ENCODE results near the gene SYNGR1.

The SYNGR1 gene

DNA sequence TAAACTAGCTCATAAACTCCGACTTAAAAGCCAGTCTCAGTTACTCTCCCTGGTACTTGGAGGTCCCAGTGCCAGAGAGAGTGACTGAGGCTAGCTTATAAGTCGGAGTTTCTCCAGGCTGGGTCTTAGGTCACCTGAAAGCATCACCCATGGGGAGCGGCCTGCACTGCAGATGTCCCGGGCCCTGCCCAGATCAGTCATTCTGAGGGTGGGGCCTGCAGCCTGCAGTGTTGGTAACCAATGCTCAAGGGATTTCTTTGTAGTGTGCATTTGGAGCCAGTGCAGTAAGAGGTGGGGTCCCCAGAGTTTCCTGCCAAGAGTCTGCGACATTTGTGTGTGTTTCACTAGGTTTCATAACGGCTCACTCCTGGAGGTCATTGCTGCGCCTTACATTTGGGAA is 64.6 kb downstream of the SYNGR1 start:
- POLR2A ChIA-PET: interaction anchor here (0.6 kb wide), 1 partner anchor 99 kb away, joined by 4 read pairs; no protein-coding TSS in a partner anchor
- CTCF ChIA-PET: interaction anchor here (0.7 to 5.0 kb wide), 3 partner anchors 14 to 100 kb away, joined by 3 to 31 read pairs (median 3); partner anchors contain the start of gene TAB1
- no peak for DNase-seq (ENCODE audit: low read depth, low spot score)
- no peak overlapping the region for H3K4me3 ChIP-seq (ENCODE audit: low read depth, low read length)
- TF ChIP-seq, protein P1, sequence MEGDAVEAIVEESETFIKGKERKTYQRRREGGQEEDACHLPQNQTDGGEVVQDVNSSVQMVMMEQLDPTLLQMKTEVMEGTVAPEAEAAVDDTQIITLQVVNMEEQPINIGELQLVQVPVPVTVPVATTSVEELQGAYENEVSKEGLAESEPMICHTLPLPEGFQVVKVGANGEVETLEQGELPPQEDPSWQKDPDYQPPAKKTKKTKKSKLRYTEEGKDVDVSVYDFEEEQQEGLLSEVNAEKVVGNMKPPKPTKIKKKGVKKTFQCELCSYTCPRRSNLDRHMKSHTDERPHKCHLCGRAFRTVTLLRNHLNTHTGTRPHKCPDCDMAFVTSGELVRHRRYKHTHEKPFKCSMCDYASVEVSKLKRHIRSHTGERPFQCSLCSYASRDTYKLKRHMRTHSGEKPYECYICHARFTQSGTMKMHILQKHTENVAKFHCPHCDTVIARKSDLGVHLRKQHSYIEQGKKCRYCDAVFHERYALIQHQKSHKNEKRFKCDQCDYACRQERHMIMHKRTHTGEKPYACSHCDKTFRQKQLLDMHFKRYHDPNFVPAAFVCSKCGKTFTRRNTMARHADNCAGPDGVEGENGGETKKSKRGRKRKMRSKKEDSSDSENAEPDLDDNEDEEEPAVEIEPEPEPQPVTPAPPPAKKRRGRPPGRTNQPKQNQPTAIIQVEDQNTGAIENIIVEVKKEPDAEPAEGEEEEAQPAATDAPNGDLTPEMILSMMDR (IDR thresholded peaks at IDR 0.05; ENCODE audit: insufficient read depth, low read length, missing control alignments): no peak

DNA sequence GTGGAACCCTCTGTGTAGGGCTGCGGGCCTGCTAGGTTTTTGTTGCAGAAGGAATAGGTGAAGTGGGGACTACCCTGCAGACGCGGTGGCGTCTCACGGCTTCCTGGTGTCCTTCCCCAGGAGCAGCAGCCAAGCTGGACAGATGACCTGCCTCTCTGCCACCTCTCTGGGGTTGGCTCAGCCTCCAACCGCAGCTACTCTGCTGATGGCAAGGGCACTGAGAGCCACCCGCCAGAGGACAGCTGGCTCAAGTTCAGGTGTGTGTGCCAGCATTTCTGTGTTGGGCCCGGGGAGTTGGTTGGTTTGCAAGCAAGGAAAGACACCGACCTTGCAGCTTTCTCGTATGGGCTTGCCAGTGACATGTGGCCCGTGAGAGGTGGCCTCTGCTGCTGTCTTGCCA is 65.1 kb downstream of the SYNGR1 start:
- TF ChIP-seq, protein P1 (IDR thresholded peaks at IDR 0.05; ENCODE audit: insufficient read depth, low read length, missing control alignments): no peak
- POLR2A ChIA-PET: interaction anchor here (0.6 kb wide), 1 partner anchor 99 kb away, joined by 4 read pairs; no protein-coding TSS in a partner anchor
- CTCF ChIA-PET: interaction anchor here (5.0 kb wide), 1 partner anchor 14 kb away, joined by 31 read pairs; the partner anchor contains the start of gene TAB1
- H3K4me3 ChIP-seq (ENCODE audit: low read depth, low read length): no peak overlapping the region
- no peak for DNase-seq (ENCODE audit: low read depth, low spot score)

DNA sequence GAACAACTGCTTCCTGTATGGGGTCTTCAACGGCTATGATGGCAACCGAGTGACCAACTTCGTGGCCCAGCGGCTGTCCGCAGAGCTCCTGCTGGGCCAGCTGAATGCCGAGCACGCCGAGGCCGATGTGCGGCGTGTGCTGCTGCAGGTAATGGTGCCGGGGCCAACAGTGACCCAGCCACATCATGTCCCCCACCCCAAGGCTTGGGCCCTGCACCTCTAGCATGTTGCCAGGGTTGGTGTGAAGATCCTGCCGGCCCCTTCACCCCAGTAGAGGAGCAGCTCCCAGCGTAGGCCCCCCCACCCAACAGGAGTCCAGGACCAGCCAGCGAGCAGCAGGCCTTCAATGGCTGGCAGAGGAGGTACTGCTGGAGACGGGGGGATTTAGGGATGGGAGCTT is 65.7 kb downstream of the SYNGR1 start:
- POLR2A ChIA-PET: no interaction called here

DNA sequence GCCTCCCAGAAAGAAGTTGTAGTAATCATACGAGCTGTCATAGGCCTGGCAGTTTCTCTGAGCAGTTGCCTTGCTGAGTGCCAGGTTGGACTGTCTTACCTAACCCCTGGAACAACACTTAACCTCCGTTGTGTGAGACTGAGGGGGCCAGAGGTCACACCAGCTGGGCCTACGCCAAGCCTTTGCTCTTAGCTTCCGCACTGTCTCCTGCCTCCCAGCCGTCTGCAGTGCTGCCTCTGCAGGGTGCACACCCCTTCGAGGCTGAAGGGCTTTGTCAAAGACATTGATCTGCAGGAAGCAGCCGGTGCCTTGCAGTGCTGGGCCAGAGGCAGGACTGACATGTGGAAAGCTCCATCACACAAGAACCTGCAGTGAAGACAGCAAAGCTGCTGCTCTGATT is 66.5 kb downstream of the SYNGR1 start:
- CTCF ChIA-PET: interaction anchor here (0.7 kb wide), 2 partner anchors 73 to 98 kb away, joined by 3 to 4 read pairs; no protein-coding TSS in a partner anchor
- TF ChIP-seq, protein P1 (IDR thresholded peaks at IDR 0.05; ENCODE audit: insufficient read depth, low read length, missing control alignments): no peak
- no peak overlapping the region for H3K4me3 ChIP-seq (ENCODE audit: low read depth, low read length)
- POLR2A ChIA-PET: interaction anchor here (1.0 kb wide), 1 partner anchor 17 kb away, joined by 3 read pairs; the partner anchor contains the start of gene TAB1
- no peak for DNase-seq (ENCODE audit: low read depth, low spot score)

More for the DNA sequence above, 65.7 kb downstream of the SYNGR1 start:
- TF ChIP-seq, protein P1 (IDR thresholded peaks at IDR 0.05; ENCODE audit: insufficient read depth, low read length, missing control alignments): no peak
- H3K4me3 ChIP-seq (ENCODE audit: low read depth, low read length): no peak overlapping the region
- DNase-seq (ENCODE audit: low read depth, low spot score): no peak
- CTCF ChIA-PET: no interaction called here

DNA sequence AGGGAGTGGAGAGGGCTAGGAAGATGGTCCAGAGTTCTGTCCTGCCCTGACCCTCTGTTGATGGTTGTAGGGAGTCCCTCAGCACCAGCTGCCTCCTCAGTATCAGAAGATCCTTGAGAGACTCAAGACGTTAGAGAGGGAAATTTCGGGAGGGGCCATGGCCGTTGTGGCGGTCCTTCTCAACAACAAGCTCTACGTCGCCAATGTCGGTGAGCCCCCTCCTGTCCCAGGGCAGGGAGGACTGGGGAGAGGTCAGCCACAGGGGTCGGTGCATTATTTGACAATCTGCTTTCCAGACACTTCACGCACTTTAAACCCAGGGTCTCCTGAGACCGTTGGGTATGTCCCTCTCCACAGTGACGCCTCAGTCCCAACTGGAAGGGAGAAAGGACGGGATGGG is 67.8 kb downstream of the SYNGR1 start:
- CTCF ChIA-PET: no interaction called here
- no peak for DNase-seq (ENCODE audit: low read depth, low spot score)
- TF ChIP-seq, protein P1 (IDR thresholded peaks at IDR 0.05; ENCODE audit: insufficient read depth, low read length, missing control alignments): no peak
- POLR2A ChIA-PET: no interaction called here
- H3K4me3 ChIP-seq (ENCODE audit: low read depth, low read length): no peak overlapping the region

DNA sequence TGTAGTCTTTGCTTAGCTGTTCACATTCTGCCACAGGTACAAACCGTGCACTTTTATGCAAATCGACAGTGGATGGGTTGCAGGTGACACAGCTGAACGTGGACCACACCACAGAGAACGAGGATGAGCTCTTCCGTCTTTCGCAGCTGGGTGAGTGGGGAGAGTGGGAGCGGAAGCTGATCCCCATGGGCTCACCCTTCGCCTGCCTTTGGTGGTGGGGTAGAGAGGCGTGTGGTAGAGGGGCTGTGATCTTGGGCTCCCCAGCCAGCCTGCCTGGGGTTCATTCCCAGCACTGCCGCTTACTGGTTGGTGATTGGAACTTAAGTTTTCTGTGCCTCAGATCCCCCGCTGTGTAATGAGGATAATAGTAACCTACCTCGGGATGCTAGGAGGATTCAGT is 68.9 kb downstream of the SYNGR1 start:
- CTCF ChIA-PET: no interaction called here
- TF ChIP-seq, protein P1 (IDR thresholded peaks at IDR 0.05; ENCODE audit: insufficient read depth, low read length, missing control alignments): no peak
- POLR2A ChIA-PET: no interaction called here
- H3K4me3 ChIP-seq (ENCODE audit: low read depth, low read length): no peak overlapping the region
- DNase-seq (ENCODE audit: low read depth, low spot score): no peak
